Measurements from ENCODE around the gene DNAJC5G. TPM values are rescaled to one million over a fixed set of nuclear protein-coding genes. Genes with fewer than 3 reads are reported as not detected.

Gene DNAJC5G
- total and polyA plus RNA-seq, 9 donors = 0.16 to 0.83 (median 0.56) TPM; not detected in 6

GRCh38 chr2:27324720-27325119 lies 49.5 kb downstream of the DNAJC5G start:
- no peaks in the 10 kb centered on the region for H3K9me3 ChIP-seq
- peaks cover 13% of the 10 kb centered on the region for H3K4me1 ChIP-seq (ENCODE audit: insufficient read depth)
- H3K4me3 ChIP-seq = no peak overlapping the region
- TF ChIP-seq POLR2A (IDR thresholded peaks at IDR 0.05) = no peak
- TF ChIP-seq, protein P1, sequence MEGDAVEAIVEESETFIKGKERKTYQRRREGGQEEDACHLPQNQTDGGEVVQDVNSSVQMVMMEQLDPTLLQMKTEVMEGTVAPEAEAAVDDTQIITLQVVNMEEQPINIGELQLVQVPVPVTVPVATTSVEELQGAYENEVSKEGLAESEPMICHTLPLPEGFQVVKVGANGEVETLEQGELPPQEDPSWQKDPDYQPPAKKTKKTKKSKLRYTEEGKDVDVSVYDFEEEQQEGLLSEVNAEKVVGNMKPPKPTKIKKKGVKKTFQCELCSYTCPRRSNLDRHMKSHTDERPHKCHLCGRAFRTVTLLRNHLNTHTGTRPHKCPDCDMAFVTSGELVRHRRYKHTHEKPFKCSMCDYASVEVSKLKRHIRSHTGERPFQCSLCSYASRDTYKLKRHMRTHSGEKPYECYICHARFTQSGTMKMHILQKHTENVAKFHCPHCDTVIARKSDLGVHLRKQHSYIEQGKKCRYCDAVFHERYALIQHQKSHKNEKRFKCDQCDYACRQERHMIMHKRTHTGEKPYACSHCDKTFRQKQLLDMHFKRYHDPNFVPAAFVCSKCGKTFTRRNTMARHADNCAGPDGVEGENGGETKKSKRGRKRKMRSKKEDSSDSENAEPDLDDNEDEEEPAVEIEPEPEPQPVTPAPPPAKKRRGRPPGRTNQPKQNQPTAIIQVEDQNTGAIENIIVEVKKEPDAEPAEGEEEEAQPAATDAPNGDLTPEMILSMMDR (IDR thresholded peaks at IDR 0.05) = no peak
- TF ChIP-seq EP300 (IDR thresholded peaks at IDR 0.05) = no peak
- no peaks in the 10 kb centered on the region for H3K36me3 ChIP-seq
- 91 to 95% (median 94%) methylated on average over 5 of the region's 5 CpGs for WGBS, 3 donors
- H3K27ac ChIP-seq = no peak overlapping the region
- no peaks in the 10 kb centered on the region for H3K27me3 ChIP-seq
- intact Hi-C loops (cut with DNase I) = no loop called here
- DNase-seq = no peak

Other genes starting within 250 kb of the DNAJC5G start
- gene TMEM214, start 242.5 kb upstream of the DNAJC5G start, total RNA-seq = 100 to 1,000 TPM in 1 of 7 donors, 10 to 100 TPM in 6; 26.5 to 101 (median 73.9) TPM
- 10 to 100 TPM; 41.7 to 66.2 TPM for gene TMEM214, start 242.5 kb upstream of the DNAJC5G start, polyA plus RNA-seq
- 10 to 100 TPM; 11.7 to 26.9 (median 23.9) TPM for gene AGBL5, start 223.8 kb upstream of the DNAJC5G start, total RNA-seq
- 10 to 100 TPM; 17.6 to 24.8 TPM for gene AGBL5, start 223.8 kb upstream of the DNAJC5G start, polyA plus RNA-seq
- 100 to 1,000 TPM; 201 to 319 (median 264) TPM for gene OST4, start 203.8 kb upstream of the DNAJC5G start, total RNA-seq
- gene OST4, start 203.8 kb upstream of the DNAJC5G start, polyA plus RNA-seq = 100 to 1,000 TPM; 379 to 588 TPM
- 100 to 1,000 TPM; 121 to 321 (median 264) TPM for gene EMILIN1, start 196.8 kb upstream of the DNAJC5G start, total RNA-seq
- 100 to 1,000 TPM in 1 of 2 donors, 1 to 10 TPM in 1; 8.6 to 177 TPM for gene EMILIN1, start 196.8 kb upstream of the DNAJC5G start, polyA plus RNA-seq
- gene KHK, start 188.7 kb upstream of the DNAJC5G start, total RNA-seq = 10 to 100 TPM in 1 of 7 donors, 1 to 10 TPM in 6; 1.3 to 10.7 (median 8.0) TPM
- 1 to 10 TPM; 2.7 to 3.9 TPM for gene KHK, start 188.7 kb upstream of the DNAJC5G start, polyA plus RNA-seq
- gene CGREF1, start 156.3 kb upstream of the DNAJC5G start, total RNA-seq = 10 to 100 TPM in 5 of 7 donors, 1 to 10 TPM in 2; 7.9 to 23.9 (median 17.6) TPM
- gene CGREF1, start 156.3 kb upstream of the DNAJC5G start, polyA plus RNA-seq = 1 to 10 TPM; 7.9 to 9.5 TPM
- gene ABHD1, start 151.6 kb upstream of the DNAJC5G start, total RNA-seq = 1 to 10 TPM in 5 of 7 donors, not detected in 2; 1.1 to 2.4 (median 1.5) TPM
- gene ABHD1, start 151.6 kb upstream of the DNAJC5G start, polyA plus RNA-seq = 1 to 10 TPM in 1 of 2 donors, under 1 TPM in 1; 0.86 to 1.6 TPM
- gene PREB, start 140.8 kb upstream of the DNAJC5G start, total RNA-seq = 100 to 1,000 TPM in 1 of 7 donors, 10 to 100 TPM in 6; 42.7 to 113 (median 70.8) TPM
- gene PREB, start 140.8 kb upstream of the DNAJC5G start, polyA plus RNA-seq = 10 to 100 TPM; 43.5 to 62.3 TPM
- gene PRR30, start 136.0 kb upstream of the DNAJC5G start, total RNA-seq = not detected
- gene PRR30, start 136.0 kb upstream of the DNAJC5G start, polyA plus RNA-seq = not detected
- 10 to 100 TPM in 5 of 7 donors, 1 to 10 TPM in 2; 8.4 to 72.2 (median 41.7) TPM for gene TCF23, start 126.4 kb upstream of the DNAJC5G start, total RNA-seq
- 10 to 100 TPM; 31.7 to 56.1 TPM for gene TCF23, start 126.4 kb upstream of the DNAJC5G start, polyA plus RNA-seq
- 100 to 1,000 TPM; 123 to 198 (median 135) TPM for gene ATRAID, start 63.4 kb upstream of the DNAJC5G start, total RNA-seq
- gene ATRAID, start 63.4 kb upstream of the DNAJC5G start, polyA plus RNA-seq = 100 to 1,000 TPM; 199 to 318 TPM
- 10 to 100 TPM; 14.2 to 37.9 (median 21.4) TPM for gene SLC5A6, start 63.2 kb upstream of the DNAJC5G start, total RNA-seq
- 10 to 100 TPM; 11.2 to 13.9 TPM for gene SLC5A6, start 63.2 kb upstream of the DNAJC5G start, polyA plus RNA-seq
- 10 to 100 TPM; 15.3 to 53.9 (median 36.3) TPM for gene CAD, start 58.1 kb upstream of the DNAJC5G start, total RNA-seq
- gene CAD, start 58.1 kb upstream of the DNAJC5G start, polyA plus RNA-seq = 10 to 100 TPM; 11.9 to 16.2 TPM
- gene SLC30A3, start 12.4 kb upstream of the DNAJC5G start, total RNA-seq = 1 to 10 TPM in 1 of 7 donors, under 1 TPM in 3, not detected in 3; 0.23 to 1.1 (median 0.45) TPM
- gene SLC30A3, start 12.4 kb upstream of the DNAJC5G start, polyA plus RNA-seq = under 1 TPM; 0.27 to 0.38 TPM
- gene TRIM54, start 7.0 kb downstream of the DNAJC5G start, total RNA-seq = under 1 TPM in 4 of 7 donors, not detected in 3; 0.12 to 0.72 (median 0.49) TPM
- under 1 TPM; 0.20 to 0.21 TPM for gene TRIM54, start 7.0 kb downstream of the DNAJC5G start, polyA plus RNA-seq
- 1 to 10 TPM; 1.4 to 5.6 (median 1.6) TPM for gene UCN, start 33.0 kb downstream of the DNAJC5G start, total RNA-seq
- gene UCN, start 33.0 kb downstream of the DNAJC5G start, polyA plus RNA-seq = 1 to 10 TPM in 1 of 2 donors, not detected in 1; 1.5 TPM
- 10 to 100 TPM; 47.0 to 64.3 (median 59.9) TPM for gene MPV17, start 47.7 kb downstream of the DNAJC5G start, total RNA-seq
- gene MPV17, start 47.7 kb downstream of the DNAJC5G start, polyA plus RNA-seq = 100 to 1,000 TPM in 1 of 2 donors, 10 to 100 TPM in 1; 61.8 to 169 TPM
- gene GTF3C2, start 81.3 kb downstream of the DNAJC5G start, total RNA-seq = 10 to 100 TPM; 32.8 to 57.7 (median 45.8) TPM
- gene GTF3C2, start 81.3 kb downstream of the DNAJC5G start, polyA plus RNA-seq = 10 to 100 TPM; 26.8 to 49.9 TPM
- 10 to 100 TPM; 28.0 to 46.8 (median 39.0) TPM for gene EIF2B4, start 94.9 kb downstream of the DNAJC5G start, total RNA-seq
- gene EIF2B4, start 94.9 kb downstream of the DNAJC5G start, polyA plus RNA-seq = 10 to 100 TPM; 37.0 to 39.9 TPM
- gene SNX17, start 95.2 kb downstream of the DNAJC5G start, total RNA-seq = 100 to 1,000 TPM in 4 of 7 donors, 10 to 100 TPM in 3; 72.3 to 111 (median 100) TPM
- gene SNX17, start 95.2 kb downstream of the DNAJC5G start, polyA plus RNA-seq = 10 to 100 TPM; 82.5 to 94.3 TPM
- gene ZNF513, start 105.3 kb downstream of the DNAJC5G start, total RNA-seq = 10 to 100 TPM in 6 of 7 donors, 1 to 10 TPM in 1; 4.8 to 24.1 (median 13.6) TPM
- gene ZNF513, start 105.3 kb downstream of the DNAJC5G start, polyA plus RNA-seq = 10 to 100 TPM in 1 of 2 donors, 1 to 10 TPM in 1; 3.4 to 11.0 TPM
- 10 to 100 TPM; 27.2 to 57.4 (median 48.0) TPM for gene PPM1G, start 134.2 kb downstream of the DNAJC5G start, total RNA-seq
- gene PPM1G, start 134.2 kb downstream of the DNAJC5G start, polyA plus RNA-seq = 10 to 100 TPM; 41.0 to 89.4 TPM
- 100 to 1,000 TPM in 1 of 7 donors, 10 to 100 TPM in 6; 50.8 to 108 (median 90.0) TPM for gene NRBP1, start 153.2 kb downstream of the DNAJC5G start, total RNA-seq
- 100 to 1,000 TPM in 1 of 2 donors, 10 to 100 TPM in 1; 79.0 to 169 TPM for gene NRBP1, start 153.2 kb downstream of the DNAJC5G start, polyA plus RNA-seq
- 10 to 100 TPM in 1 of 7 donors, 1 to 10 TPM in 6; 2.0 to 34.5 (median 4.4) TPM for gene KRTCAP3, start 166.9 kb downstream of the DNAJC5G start, total RNA-seq
- gene KRTCAP3, start 166.9 kb downstream of the DNAJC5G start, polyA plus RNA-seq = 1 to 10 TPM in 1 of 2 donors, under 1 TPM in 1; 0.82 to 2.8 TPM
- 10 to 100 TPM; 37.0 to 52.1 (median 43.9) TPM for gene IFT172, start 214.3 kb downstream of the DNAJC5G start, total RNA-seq
- gene IFT172, start 214.3 kb downstream of the DNAJC5G start, polyA plus RNA-seq = 10 to 100 TPM; 23.9 to 28.9 TPM
- gene FNDC4, start 219.8 kb downstream of the DNAJC5G start, total RNA-seq = 100 to 1,000 TPM in 1 of 7 donors, 10 to 100 TPM in 6; 27.3 to 117 (median 53.1) TPM
- 10 to 100 TPM; 40.2 to 62.3 TPM for gene FNDC4, start 219.8 kb downstream of the DNAJC5G start, polyA plus RNA-seq
- gene GCKR, start 221.4 kb downstream of the DNAJC5G start, total RNA-seq = 10 to 100 TPM in 3 of 7 donors, 1 to 10 TPM in 4; 1.3 to 14.5 (median 5.4) TPM
- gene GCKR, start 221.4 kb downstream of the DNAJC5G start, polyA plus RNA-seq = 1 to 10 TPM; 4.6 to 4.7 TPM